ENCODE results near the gene PHF19.
A peak's percentile ranks its signal among the peaks of the same experiment; 100 is the strongest.

PHF19 gene

DNA sequence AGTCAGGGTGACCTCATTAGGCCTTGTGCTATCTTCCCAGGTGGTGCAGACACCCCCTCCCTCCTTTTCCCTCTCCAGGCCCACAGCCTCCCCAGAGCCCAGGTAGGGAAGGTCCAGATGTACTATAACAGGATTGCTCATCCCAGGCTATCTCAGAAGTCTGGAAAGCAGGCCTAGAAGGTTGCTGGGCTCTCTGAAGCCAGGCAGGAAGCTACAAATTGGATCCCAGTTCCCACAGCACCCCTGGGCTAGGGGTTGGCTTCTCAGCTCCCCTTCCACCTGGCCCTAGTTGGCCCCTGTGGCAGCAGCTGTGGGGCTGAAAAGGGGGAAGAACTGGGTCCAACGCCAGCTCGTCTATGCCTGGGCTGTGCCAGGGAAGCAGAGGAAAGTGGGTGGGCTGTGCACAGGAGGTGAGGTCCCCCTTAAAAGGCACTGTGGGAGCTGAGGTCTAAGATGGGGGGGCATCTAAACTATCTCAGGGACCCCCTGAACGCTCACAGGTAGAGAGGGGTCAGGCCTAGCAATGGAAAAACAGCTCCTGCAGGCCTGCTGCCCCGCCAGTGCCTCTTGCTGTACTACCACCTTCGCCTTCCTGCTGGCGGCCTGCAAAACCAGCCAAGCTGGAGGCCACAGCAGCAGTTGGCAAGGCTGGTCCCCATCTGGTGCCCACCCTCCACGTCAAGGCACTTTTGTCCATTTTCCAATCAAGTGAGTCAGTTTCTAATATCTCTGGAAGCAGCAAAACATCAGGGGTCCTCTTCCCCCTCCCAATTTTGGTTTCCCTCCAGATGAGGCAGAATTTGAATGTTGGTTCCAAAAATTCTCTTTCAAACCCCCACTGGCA lies 20.9 kb downstream of the PHF19 start:
- peaks cover 96% of the 10 kb centered on the region for H3K36me3 ChIP-seq
- no peak overlapping the region for H3K4me3 ChIP-seq (ENCODE audit: low read depth in 1 of 2, low read length in 1 of 2)
- H3K27me3 ChIP-seq = no peaks in the 10 kb centered on the region
- H3K4me1 ChIP-seq (ENCODE audit: control insufficient read depth in 1 of 2, insufficient read depth in 1 of 2, low read depth in 1 of 2, low read length in 1 of 2) = no peaks in the 10 kb centered on the region
- TF ChIP-seq, protein P1, sequence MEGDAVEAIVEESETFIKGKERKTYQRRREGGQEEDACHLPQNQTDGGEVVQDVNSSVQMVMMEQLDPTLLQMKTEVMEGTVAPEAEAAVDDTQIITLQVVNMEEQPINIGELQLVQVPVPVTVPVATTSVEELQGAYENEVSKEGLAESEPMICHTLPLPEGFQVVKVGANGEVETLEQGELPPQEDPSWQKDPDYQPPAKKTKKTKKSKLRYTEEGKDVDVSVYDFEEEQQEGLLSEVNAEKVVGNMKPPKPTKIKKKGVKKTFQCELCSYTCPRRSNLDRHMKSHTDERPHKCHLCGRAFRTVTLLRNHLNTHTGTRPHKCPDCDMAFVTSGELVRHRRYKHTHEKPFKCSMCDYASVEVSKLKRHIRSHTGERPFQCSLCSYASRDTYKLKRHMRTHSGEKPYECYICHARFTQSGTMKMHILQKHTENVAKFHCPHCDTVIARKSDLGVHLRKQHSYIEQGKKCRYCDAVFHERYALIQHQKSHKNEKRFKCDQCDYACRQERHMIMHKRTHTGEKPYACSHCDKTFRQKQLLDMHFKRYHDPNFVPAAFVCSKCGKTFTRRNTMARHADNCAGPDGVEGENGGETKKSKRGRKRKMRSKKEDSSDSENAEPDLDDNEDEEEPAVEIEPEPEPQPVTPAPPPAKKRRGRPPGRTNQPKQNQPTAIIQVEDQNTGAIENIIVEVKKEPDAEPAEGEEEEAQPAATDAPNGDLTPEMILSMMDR (IDR thresholded peaks at IDR 0.05) = no peak
- H3K27ac ChIP-seq = peak overlapping the region; percentile 20
- H3K9me3 ChIP-seq = no peaks in the 10 kb centered on the region

GRCh38 chr9:120854596-120855327 lies 22.2 kb downstream of the PHF19 start:
- Histone ChIP-seq H3K4me3 (ENCODE audit: low read depth in 1 of 2, low read length in 1 of 2) (no peak overlapping the region), H3K36me3 (peaks cover 92% of the 10 kb centered on the region), H3K27me3 (no peaks in the 10 kb centered on the region), H3K4me1 (ENCODE audit: control insufficient read depth in 1 of 2, insufficient read depth in 1 of 2, low read depth in 1 of 2, low read length in 1 of 2) (no peaks in the 10 kb centered on the region), H3K27ac (no peak overlapping the region), H3K9me3 (no peaks in the 10 kb centered on the region)
- TF ChIP-seq, protein P1 (IDR thresholded peaks at IDR 0.05) = no peak

- TF ChIP-seq, protein P1 (IDR thresholded peaks at IDR 0.05) = no peak
- Histone ChIP-seq H3K9me3 (no peaks in the 10 kb centered on the region), H3K27ac (no peak overlapping the region), H3K27me3 (no peaks in the 10 kb centered on the region), H3K4me1 (ENCODE audit: control insufficient read depth in 1 of 2, insufficient read depth in 1 of 2, low read depth in 1 of 2, low read length in 1 of 2) (no peaks in the 10 kb centered on the region), H3K36me3 (peaks cover 86% of the 10 kb centered on the region), H3K4me3 (ENCODE audit: low read depth in 1 of 2, low read length in 1 of 2) (no peak overlapping the region)
Observed at GRCh38 chr9:120853198-120853597, 23.8 kb downstream of the PHF19 start.

DNA sequence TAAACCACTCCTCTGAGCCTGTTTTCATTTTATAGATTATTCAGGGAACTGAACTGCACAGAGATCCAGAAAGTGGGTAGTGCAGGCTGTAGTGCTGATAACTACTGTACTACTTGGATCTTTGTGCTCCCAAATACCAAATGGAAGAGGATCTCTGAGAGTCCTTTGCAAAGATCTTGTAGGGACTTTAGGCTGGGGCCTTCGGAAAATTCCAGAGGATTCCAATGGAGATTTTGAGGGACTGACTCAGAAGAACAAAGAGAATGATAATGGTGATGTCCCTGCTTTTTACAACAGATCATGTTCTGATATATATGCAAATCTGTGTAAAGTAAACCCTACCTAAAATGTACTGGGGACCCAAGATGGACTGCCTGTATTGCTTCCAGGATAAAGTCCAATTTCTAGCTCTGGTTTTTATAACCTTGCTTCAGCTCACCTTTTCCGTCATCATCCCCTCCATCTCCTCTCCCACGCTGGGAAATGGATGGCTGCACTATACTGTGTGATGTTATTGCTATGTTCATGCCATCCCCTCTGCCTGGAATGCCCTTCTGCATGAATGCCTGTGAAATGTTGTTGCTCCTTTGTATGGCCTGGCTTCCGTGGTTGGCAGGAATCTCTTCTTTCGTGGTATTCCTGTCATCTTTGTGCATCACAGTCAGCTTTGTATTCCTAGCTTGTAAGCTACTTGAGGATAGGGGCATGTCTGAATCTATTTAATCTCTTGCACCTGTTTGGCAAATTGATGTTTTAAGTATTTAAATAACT lies 24.6 kb downstream of the PHF19 start:
- Histone ChIP-seq H3K27me3 (no peaks in the 10 kb centered on the region), H3K36me3 (peaks cover 78% of the 10 kb centered on the region), H3K4me1 (ENCODE audit: control insufficient read depth in 1 of 2, insufficient read depth in 1 of 2, low read depth in 1 of 2, low read length in 1 of 2) (no peaks in the 10 kb centered on the region), H3K9me3 (no peaks in the 10 kb centered on the region), H3K27ac (no peak overlapping the region), H3K4me3 (ENCODE audit: low read depth in 1 of 2, low read length in 1 of 2) (no peak overlapping the region)
- TF ChIP-seq, protein P1 (IDR thresholded peaks at IDR 0.05) = no peak

- peaks cover 69% of the 10 kb centered on the region for H3K36me3 ChIP-seq
- no peak overlapping the region for H3K4me3 ChIP-seq (ENCODE audit: low read depth in 1 of 2, low read length in 1 of 2)
- no peak overlapping the region for H3K27ac ChIP-seq
- TF ChIP-seq, protein P1 (IDR thresholded peaks at IDR 0.05) = no peak
- no peaks in the 10 kb centered on the region for H3K9me3 ChIP-seq
- H3K4me1 ChIP-seq (ENCODE audit: control insufficient read depth in 1 of 2, insufficient read depth in 1 of 2, low read depth in 1 of 2, low read length in 1 of 2) = no peaks in the 10 kb centered on the region
- no peaks in the 10 kb centered on the region for H3K27me3 ChIP-seq
Observed at GRCh38 chr9:120851449-120851848, 25.5 kb downstream of the PHF19 start.
